ENCODE data around the gene CHRM2. TPM values are rescaled to one million over a fixed set of nuclear protein-coding genes. Genes with fewer than 3 reads are reported as not detected.

CHRM2 gene
- total RNA-seq, 2 experiments from 2014 or later, result not detected

DNA sequence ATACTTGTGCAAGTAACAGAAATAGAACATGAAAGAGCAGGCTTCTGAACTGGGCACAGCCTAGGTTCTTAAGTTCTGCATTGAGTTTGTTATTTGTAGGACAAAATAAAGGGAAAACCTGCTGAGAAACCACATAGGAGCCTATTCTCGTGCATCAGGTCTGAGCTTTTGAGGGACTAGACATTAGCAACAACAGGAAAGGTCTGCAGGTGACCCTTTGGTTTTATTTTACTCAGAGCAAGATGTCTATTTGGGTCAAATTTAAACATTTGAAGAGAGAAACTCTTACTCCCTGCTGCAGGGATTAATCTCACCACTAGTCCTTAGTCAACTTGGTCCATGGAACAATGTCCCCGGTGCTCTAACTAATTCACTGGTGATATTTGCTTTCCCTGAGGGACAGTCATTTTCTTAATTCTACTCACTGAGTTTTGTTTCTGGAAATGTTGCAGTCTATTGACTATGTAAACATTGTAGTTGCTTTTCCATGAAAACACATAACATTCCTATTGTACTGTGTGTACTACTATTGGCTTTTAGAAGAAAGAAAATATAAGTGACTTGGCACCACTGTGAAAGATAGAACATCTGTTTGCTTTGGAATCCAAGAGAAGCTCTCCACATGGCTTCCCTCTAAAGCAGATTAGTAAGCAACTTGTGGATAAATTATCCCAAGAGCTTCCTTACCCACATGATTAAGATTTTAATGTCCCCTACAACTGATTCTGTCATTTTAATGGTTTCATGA is 108.2 kb downstream of the CHRM2 start:
- Mint-ChIP-seq H3K27ac (no peak overlapping the region), H3K27me3 (ENCODE audit: low read depth) (no peaks in the 10 kb centered on the region), H3K36me3 (ENCODE audit: low read depth) (no peaks in the 10 kb centered on the region), H3K4me1 (ENCODE audit: low read depth) (no peaks in the 10 kb centered on the region), H3K4me3 (no peak overlapping the region), H3K9me3 (peaks cover 8% of the 10 kb centered on the region)
- CTCF ChIA-PET, result no interaction called here
- intact Hi-C loops (cut with micrococcal nuclease), result no loop called here
- DNase-seq, result no peak

DNA sequence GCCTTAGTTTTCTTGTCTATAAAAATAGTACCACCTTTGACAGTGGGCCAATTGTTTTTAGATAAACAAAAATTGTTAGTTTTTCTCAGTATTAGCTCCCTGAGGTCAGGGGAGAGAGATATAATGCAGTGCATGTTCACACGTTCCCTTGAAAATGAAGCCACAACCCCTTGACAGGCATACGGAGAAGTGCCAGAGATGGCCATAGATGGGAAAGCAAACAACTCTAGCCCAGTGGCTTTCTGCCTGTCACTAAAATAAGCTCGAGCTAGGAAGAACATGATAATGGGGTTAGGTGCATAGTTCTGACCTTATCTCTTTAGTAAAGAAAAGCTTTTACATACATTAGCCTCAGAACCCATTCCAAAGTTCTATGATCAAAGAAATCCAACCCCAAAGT is 124.9 kb downstream of the CHRM2 start:
- Mint-ChIP-seq H3K36me3 (ENCODE audit: low read depth) (no peaks in the 10 kb centered on the region), H3K4me1 (ENCODE audit: low read depth) (no peaks in the 10 kb centered on the region), H3K4me3 (no peak overlapping the region), H3K9me3 (peaks cover 3% of the 10 kb centered on the region), H3K27ac (no peak overlapping the region), H3K27me3 (ENCODE audit: low read depth) (no peaks in the 10 kb centered on the region)
- DNase-seq, result no peak
- CTCF ChIA-PET, result no interaction called here
- intact Hi-C loops (cut with micrococcal nuclease), result no loop called here

DNA sequence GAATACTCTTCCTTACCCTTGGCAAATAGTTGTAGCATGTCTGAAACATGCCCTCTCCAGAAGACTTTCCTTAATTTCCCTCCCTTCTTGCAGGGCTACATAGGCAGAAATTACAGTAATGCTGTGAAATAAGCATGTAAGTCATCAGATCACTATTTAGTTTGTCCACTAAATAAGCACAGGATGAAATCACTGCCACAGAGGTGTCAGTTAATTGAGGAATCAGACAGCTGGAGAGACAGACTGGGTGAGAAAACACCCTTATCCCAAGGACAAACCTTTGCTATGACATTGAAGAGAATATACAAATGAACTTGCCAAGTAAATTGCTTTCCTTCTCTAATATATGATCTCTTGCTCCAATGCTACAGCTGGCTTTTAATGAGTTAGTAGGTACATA is 129.3 kb downstream of the CHRM2 start:
- H3K4me3 Mint-ChIP-seq, result no peak overlapping the region
- H3K36me3 Mint-ChIP-seq (ENCODE audit: low read depth), result no peaks in the 10 kb centered on the region
- CTCF ChIA-PET, result no interaction called here
- intact Hi-C loops (cut with micrococcal nuclease), result no loop called here
- H3K27me3 Mint-ChIP-seq (ENCODE audit: low read depth), result no peaks in the 10 kb centered on the region
- no peak for DNase-seq
- no peak overlapping the region for H3K27ac Mint-ChIP-seq
- no peaks in the 10 kb centered on the region for H3K4me1 Mint-ChIP-seq (ENCODE audit: low read depth)
- H3K9me3 Mint-ChIP-seq, result peaks cover under 1% of the 10 kb centered on the region

DNA sequence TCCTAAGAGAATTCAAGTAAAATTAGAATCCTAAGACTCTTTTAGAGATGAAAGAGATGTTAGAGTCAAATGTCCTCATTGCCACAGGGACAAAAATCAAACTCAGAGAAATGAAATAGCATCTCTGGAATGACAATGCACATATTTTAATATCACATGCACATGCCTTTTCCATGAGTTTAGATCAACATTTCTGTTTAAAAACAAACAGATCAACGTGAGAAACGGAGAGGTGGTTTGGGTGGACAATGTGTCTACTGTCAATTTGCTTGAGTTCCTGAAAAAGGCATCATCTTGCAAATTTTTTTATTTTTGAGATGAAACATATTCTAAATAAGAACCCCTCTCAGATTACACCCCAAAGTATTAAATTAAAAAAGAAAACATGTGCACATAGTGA is 130.0 kb downstream of the CHRM2 start:
- Mint-ChIP-seq H3K36me3 (ENCODE audit: low read depth) (no peaks in the 10 kb centered on the region), H3K4me3 (no peak overlapping the region), H3K9me3 (no peaks in the 10 kb centered on the region), H3K27ac (no peak overlapping the region), H3K27me3 (ENCODE audit: low read depth) (no peaks in the 10 kb centered on the region), H3K4me1 (ENCODE audit: low read depth) (no peaks in the 10 kb centered on the region)
- intact Hi-C loops (cut with micrococcal nuclease), result no loop called here
- DNase-seq, result no peak
- CTCF ChIA-PET, result no interaction called here

DNA sequence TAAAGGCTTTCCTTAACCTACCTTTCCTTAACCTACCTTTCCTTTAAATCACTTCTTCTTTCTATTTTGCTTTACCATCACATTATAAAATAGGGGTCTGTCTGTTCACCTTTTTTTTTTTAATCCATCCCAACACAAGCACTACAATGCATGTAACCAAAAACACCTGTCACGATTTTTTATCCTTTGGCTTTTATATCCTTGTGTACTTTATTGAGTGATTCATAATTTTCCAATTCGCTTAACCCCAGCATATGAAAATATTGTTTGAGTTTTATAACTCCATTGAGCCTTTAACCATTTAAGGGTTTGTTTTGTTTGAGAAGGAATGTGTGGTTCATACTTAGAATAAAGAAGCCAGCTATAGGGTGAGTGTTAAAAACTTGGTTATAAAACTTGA is 132.2 kb downstream of the CHRM2 start:
- Mint-ChIP-seq H3K36me3 (ENCODE audit: low read depth) (no peaks in the 10 kb centered on the region), H3K4me1 (ENCODE audit: low read depth) (no peaks in the 10 kb centered on the region), H3K9me3 (no peaks in the 10 kb centered on the region), H3K4me3 (no peak overlapping the region), H3K27me3 (ENCODE audit: low read depth) (no peaks in the 10 kb centered on the region), H3K27ac (no peak overlapping the region)
- CTCF ChIA-PET, result no interaction called here
- no peak for DNase-seq
- intact Hi-C loops (cut with micrococcal nuclease), result no loop called here

DNA sequence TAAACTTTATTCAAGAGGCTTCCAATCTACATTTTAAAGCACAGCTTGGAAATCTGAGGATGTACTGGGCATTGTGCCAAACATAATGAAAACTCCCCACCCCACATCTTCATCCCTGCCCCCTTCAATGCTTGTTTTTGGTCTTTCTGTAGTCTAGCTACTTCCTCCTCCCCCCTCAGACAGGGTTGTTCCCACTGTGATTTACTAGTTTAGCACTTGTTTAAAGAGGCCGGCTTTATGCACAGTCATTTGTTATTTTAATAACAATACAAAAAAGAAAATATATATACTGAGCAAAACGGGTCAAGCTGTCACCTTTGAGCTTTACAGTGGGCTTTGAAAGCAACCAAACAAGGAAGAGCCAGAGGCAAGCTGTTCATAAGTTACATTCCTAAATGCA is 132.6 kb downstream of the CHRM2 start:
- Mint-ChIP-seq H3K36me3 (ENCODE audit: low read depth) (no peaks in the 10 kb centered on the region), H3K27ac (no peak overlapping the region), H3K4me3 (no peak overlapping the region), H3K27me3 (ENCODE audit: low read depth) (no peaks in the 10 kb centered on the region), H3K9me3 (no peaks in the 10 kb centered on the region), H3K4me1 (ENCODE audit: low read depth) (no peaks in the 10 kb centered on the region)
- CTCF ChIA-PET, result no interaction called here
- no peak for DNase-seq
- intact Hi-C loops (cut with micrococcal nuclease), result no loop called here

DNA sequence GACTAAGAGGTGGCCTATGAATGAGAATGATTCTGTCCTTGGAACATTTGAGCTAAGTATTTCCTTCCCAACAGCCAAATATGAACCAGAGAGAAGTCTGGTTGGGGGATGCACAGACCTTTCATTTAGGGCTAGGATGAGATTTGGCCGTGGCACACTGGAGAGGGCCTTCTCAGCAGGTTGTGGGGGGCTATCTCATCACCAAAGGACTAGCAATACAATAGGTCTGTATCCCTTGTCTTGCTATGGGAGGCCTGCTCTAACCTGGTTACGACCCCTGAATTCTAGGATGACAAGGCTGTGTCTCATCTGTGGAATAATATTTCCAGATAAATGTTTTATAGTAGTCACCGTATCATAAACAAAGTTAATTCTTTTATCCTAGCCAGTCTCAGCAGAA is 133.0 kb downstream of the CHRM2 start:
- intact Hi-C loops (cut with micrococcal nuclease), result no loop called here
- Mint-ChIP-seq H3K36me3 (ENCODE audit: low read depth) (no peaks in the 10 kb centered on the region), H3K4me1 (ENCODE audit: low read depth) (no peaks in the 10 kb centered on the region), H3K9me3 (no peaks in the 10 kb centered on the region), H3K27ac (no peak overlapping the region), H3K27me3 (ENCODE audit: low read depth) (no peaks in the 10 kb centered on the region), H3K4me3 (no peak overlapping the region)
- no peak for DNase-seq
- CTCF ChIA-PET, result no interaction called here

DNA sequence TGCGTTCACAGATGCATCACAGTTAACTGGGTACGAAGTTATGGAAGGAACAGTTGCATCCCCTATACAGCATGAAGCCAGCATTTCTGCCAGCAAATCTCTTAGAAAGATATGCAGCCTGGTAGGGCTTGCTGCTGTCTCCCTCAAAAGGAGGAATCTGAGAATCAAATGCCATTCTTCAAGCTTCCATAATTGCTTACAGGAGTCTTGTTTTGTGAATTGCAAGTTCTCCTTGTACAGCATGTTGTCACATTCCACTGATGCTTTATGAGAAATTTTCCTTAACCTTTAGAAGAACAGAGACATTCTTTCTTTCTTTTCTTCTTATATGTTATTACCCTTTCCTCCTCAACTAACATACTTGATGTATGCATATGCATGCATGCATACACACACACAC is 134.6 kb downstream of the CHRM2 start:
- no peak overlapping the region for H3K27ac Mint-ChIP-seq
- DNase-seq, result no peak
- no peaks in the 10 kb centered on the region for H3K27me3 Mint-ChIP-seq (ENCODE audit: low read depth)
- intact Hi-C loops (cut with micrococcal nuclease), result no loop called here
- no peak overlapping the region for H3K4me3 Mint-ChIP-seq
- CTCF ChIA-PET, result no interaction called here
- H3K36me3 Mint-ChIP-seq (ENCODE audit: low read depth), result no peaks in the 10 kb centered on the region
- H3K9me3 Mint-ChIP-seq, result no peaks in the 10 kb centered on the region
- H3K4me1 Mint-ChIP-seq (ENCODE audit: low read depth), result no peaks in the 10 kb centered on the region

DNA sequence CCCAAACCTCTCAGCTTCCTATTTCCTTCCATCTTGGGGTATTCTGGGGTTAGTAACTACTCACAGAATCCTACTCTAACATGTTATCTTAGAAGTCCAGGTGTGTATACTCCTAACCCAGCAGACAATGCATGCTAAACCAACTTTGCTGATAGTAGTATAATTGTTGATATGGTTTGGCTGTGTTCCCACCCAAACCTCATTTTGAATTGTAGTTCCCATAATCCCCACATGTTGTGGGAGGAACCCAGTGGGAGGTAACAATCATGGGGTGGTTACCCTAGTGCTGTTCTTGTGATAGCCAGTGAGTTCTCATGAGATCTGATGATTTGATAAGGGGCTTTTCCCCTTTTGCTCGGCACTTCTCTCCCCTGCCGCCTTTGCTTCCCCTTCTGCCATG is 135.1 kb downstream of the CHRM2 start:
- no peak overlapping the region for H3K27ac Mint-ChIP-seq
- H3K36me3 Mint-ChIP-seq (ENCODE audit: low read depth), result no peaks in the 10 kb centered on the region
- no peaks in the 10 kb centered on the region for H3K4me1 Mint-ChIP-seq (ENCODE audit: low read depth)
- intact Hi-C loops (cut with micrococcal nuclease), result no loop called here
- no peaks in the 10 kb centered on the region for H3K9me3 Mint-ChIP-seq
- no peak for DNase-seq
- no peaks in the 10 kb centered on the region for H3K27me3 Mint-ChIP-seq (ENCODE audit: low read depth)
- no peak overlapping the region for H3K4me3 Mint-ChIP-seq
- CTCF ChIA-PET, result no interaction called here

DNA sequence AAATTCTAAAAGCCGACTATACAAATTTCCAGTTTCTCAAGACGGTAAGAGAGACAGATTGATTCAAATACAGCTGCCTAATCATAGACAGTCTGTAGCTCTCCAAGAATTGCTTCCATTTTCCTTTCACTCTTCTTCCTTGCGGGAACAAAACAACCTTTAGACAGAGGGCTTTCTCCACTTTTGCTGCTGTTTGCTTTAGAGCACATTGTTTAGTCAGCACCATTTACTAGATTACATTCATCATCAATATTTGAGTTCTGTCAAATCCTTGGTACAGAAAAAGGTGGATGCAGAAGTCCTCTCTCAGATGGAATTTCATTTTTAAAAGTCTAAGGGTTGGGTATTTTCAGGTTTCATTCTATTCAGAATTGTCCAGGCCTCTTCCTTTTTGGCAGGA is 137.4 kb downstream of the CHRM2 start:
- intact Hi-C loops (cut with micrococcal nuclease), result no loop called here
- Mint-ChIP-seq H3K27me3 (ENCODE audit: low read depth) (no peaks in the 10 kb centered on the region), H3K27ac (no peak overlapping the region), H3K36me3 (ENCODE audit: low read depth) (no peaks in the 10 kb centered on the region), H3K4me3 (no peak overlapping the region), H3K9me3 (peaks cover 1% of the 10 kb centered on the region), H3K4me1 (ENCODE audit: low read depth) (no peaks in the 10 kb centered on the region)
- no peak for DNase-seq
- CTCF ChIA-PET, result no interaction called here

DNA sequence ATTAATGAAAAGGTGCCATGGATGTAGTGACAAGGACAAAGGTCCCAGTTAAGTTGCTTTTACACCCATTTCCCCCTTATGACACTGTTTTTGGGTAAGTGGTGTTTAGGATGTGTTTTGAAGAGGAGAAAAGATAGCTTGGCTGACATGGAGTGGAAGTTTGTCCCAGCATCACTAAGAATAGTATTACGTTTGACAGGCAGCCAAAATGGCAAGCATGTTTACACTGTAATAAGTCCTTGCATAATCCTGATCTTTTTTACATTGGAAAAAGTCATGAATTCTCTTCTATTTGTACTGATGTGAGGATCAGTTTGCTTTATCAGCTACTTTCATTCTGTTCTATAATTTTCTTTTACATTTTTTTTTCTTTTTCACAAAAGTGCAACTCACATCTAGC is 137.8 kb downstream of the CHRM2 start:
- Mint-ChIP-seq H3K4me1 (ENCODE audit: low read depth) (no peaks in the 10 kb centered on the region), H3K36me3 (ENCODE audit: low read depth) (no peaks in the 10 kb centered on the region), H3K27me3 (ENCODE audit: low read depth) (no peaks in the 10 kb centered on the region), H3K4me3 (no peak overlapping the region), H3K9me3 (peaks cover 1% of the 10 kb centered on the region), H3K27ac (no peak overlapping the region)
- CTCF ChIA-PET, result no interaction called here
- no peak for DNase-seq
- intact Hi-C loops (cut with micrococcal nuclease), result no loop called here

DNA sequence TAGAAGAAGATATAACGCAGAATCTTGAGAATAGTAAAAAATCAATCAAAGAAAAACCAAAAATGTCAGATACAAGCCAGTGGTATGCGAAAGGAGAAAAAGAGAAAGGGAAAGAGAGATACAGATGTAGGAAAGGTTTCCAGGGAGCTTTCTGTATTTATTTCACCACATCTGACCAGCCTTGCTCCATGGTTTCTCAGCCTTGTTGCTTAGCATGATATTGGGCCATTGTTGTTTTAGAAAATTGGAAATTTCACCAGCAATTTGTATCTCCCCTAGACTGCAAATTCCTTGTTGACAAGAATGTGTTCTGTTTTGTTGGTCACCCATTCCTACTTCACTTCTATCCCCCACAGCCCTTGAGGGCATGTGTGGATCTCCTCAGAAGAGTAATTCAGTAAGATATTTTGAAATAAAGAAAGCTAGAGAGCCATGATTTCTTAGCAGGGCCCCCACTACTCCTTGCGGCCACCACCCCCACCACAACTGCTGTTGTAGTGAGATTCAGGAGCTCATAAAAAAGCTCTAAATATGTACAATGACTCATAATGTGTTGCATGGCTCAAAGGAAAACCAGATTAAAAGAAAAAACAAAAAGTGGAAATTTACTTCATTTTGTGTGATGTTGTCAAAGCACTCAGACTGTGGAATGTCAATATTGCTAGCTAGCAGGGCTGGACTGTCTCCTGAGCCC is 138.7 kb downstream of the CHRM2 start:
- CTCF ChIA-PET, result no interaction called here
- Mint-ChIP-seq H3K36me3 (ENCODE audit: low read depth) (no peaks in the 10 kb centered on the region), H3K4me3 (no peak overlapping the region), H3K27ac (no peak overlapping the region), H3K27me3 (ENCODE audit: low read depth) (no peaks in the 10 kb centered on the region), H3K4me1 (ENCODE audit: low read depth) (no peaks in the 10 kb centered on the region), H3K9me3 (peaks cover 1% of the 10 kb centered on the region)
- no peak for DNase-seq
- intact Hi-C loops (cut with micrococcal nuclease), result no loop called here

DNA sequence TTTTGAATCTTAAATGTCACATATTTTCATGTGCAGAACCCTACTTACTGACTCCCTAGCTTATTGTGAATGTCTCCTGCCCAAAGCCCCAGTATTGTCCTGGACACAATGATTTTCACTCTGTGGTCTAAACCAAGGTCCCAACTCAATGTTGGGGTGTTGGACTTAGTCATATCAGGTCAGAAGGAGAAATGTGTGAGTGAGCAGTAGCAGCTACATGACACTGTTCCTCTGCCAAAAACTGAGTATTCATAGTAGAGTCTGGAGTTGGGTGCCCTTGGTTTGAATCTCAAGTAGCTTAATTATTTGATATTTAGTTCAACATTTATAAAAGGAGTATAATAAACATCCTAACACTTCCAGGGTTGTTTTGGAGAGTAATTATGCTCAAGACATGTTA is 141.0 kb downstream of the CHRM2 start:
- peaks cover 1% of the 10 kb centered on the region for H3K9me3 Mint-ChIP-seq
- H3K36me3 Mint-ChIP-seq (ENCODE audit: low read depth), result no peaks in the 10 kb centered on the region
- H3K27ac Mint-ChIP-seq, result no peak overlapping the region
- H3K27me3 Mint-ChIP-seq (ENCODE audit: low read depth), result no peaks in the 10 kb centered on the region
- H3K4me3 Mint-ChIP-seq, result no peak overlapping the region
- no peaks in the 10 kb centered on the region for H3K4me1 Mint-ChIP-seq (ENCODE audit: low read depth)
- DNase-seq, result no peak
- CTCF ChIA-PET, result interaction anchor here (0.9 kb wide), 1 partner anchor 18 kb away, joined by 4 read pairs; no protein-coding TSS in a partner anchor
- intact Hi-C loops (cut with micrococcal nuclease), result no loop called here
